ENCODE measurements around the gene C16orf96.

- TF ChIP-seq GATA2 (IDR thresholded peaks at IDR 0.05; ENCODE audit: low read depth, low read length), result no peak
- no peak for TF ChIP-seq GATA3 (IDR thresholded peaks at IDR 0.05; ENCODE audit: low read depth, low read length)
Observed at GRCh38 chr16:4583906-4584305, 27.8 kb downstream of the C16orf96 start.
